BE2C (cell line): ENCODE measurements around the gene RUVBL1.

Source experiments
- DNase-seq: peaks from one replicate; pipeline ENCODE4 v3.0.0-alpha.2; 2020
- H3K27me3 ChIP-seq: fragments of 250-450 bp; sonication (Bioruptor Pico); 2 replicates; pipeline ENCODE4 v1.5.1; 2020; ENCODE audit warnings: mild to moderate bottlenecking
- H3K36me3 ChIP-seq: fragments of 250-450 bp; sonication (Bioruptor Pico); 2 replicates; pipeline ENCODE4 v1.5.1; 2020; ENCODE audit warnings: mild to moderate bottlenecking
- H3K4me1 ChIP-seq: fragments of 250-450 bp; sonication (Bioruptor Pico); 2 replicates; pipeline ENCODE4 v1.5.1; 2020
- H3K4me3 ChIP-seq: 2 replicates; pipeline ENCODE4 v1.5.1; 2011; ENCODE audit warnings: low read depth, low read length
- H3K9me3 ChIP-seq: fragments of 250-450 bp; sonication (Bioruptor Pico); 2 replicates; pipeline ENCODE4 v1.5.1; 2020
- CTCF ChIP-seq: IDR thresholded peaks from 2 replicates; pipeline ENCODE4 v1.5.1; 2012; ENCODE audit warnings: mild to moderate bottlenecking, low read depth, low read length

The RUVBL1 gene

DNA sequence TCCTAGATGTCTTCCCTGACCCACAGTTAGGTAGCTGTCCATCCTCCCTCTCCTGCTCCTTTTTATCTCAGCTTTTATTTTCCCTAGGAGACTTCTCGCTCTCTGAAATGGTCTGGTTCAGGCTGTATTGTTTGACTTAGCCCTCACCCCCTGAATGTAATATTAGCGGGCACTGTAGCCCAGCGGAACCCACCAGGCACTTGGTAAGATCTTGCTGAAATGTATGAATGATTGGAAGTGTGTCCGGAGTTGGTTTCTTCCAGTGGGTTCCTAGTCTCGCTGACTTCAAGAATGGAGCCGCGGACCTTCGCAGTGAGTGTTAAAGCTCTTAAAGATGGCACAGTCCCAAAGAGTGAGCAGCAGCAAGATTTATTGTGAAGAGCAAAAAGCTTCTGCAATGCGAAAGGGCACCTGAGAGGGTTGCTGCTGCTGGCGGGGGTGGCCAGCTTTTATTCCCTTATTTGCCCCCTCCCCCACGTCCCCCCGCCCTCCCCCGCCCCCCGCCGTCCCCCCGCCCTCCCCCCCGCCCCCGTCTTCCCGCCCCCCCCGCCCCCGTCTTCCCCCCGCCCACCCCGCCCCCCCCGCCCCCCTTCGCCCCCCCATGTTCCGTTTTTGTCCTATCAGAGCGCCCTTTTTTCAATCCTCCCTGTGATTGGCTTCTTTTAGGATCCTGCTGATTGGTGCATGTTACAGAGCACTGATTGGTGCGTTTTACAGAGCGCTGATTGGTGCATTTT lies 29.0 kb upstream of the RUVBL1 start:
- H3K4me3 ChIP-seq, result peak overlapping the region; percentile 88
- no peak for TF ChIP-seq CTCF
- H3K9me3 ChIP-seq, result no peaks in the 10 kb centered on the region
- H3K36me3 ChIP-seq, result peaks cover 19% of the 10 kb centered on the region
- no peaks in the 10 kb centered on the region; the same call in 1 of the 2 replicates for H3K4me1 ChIP-seq
- H3K27me3 ChIP-seq, result no peaks in the 10 kb centered on the region
- no peak for DNase-seq

GRCh38 chr3:128151758-128152274 lies 28.2 kb upstream of the RUVBL1 start:
- H3K4me1 ChIP-seq, result no peaks in the 10 kb centered on the region; the same call in 1 of the 2 replicates
- no peak for DNase-seq
- H3K4me3 ChIP-seq, result no peak overlapping the region
- H3K27me3 ChIP-seq, result no peaks in the 10 kb centered on the region
- peaks cover 11% of the 10 kb centered on the region for H3K36me3 ChIP-seq
- no peaks in the 10 kb centered on the region for H3K9me3 ChIP-seq
- no peak for TF ChIP-seq CTCF

- TF ChIP-seq CTCF, result no peak
- DNase-seq, result no peak
Measured at GRCh38 chr3:128149650-128150049, 26.0 kb upstream of the RUVBL1 start.

GRCh38 chr3:128146201-128146600 lies 22.6 kb upstream of the RUVBL1 start:
- Histone ChIP-seq H3K9me3 (no peaks in the 10 kb centered on the region), H3K36me3 (no peaks in the 10 kb centered on the region), H3K27me3 (no peaks in the 10 kb centered on the region), H3K4me1 (no peaks in the 10 kb centered on the region; the same call in 1 of the 2 replicates), H3K4me3 (no peak overlapping the region)
- no peak for DNase-seq
- TF ChIP-seq CTCF, result no peak

More at GRCh38 chr3:128149650-128150049, 26.0 kb upstream of the RUVBL1 start:
- Histone ChIP-seq H3K4me1 (no peaks in the 10 kb centered on the region; the same call in 1 of the 2 replicates), H3K27me3 (no peaks in the 10 kb centered on the region), H3K36me3 (no peaks in the 10 kb centered on the region), H3K9me3 (no peaks in the 10 kb centered on the region), H3K4me3 (no peak overlapping the region)

- no peaks in the 10 kb centered on the region for H3K27me3 ChIP-seq
- no peaks in the 10 kb centered on the region for H3K9me3 ChIP-seq
- no peaks in the 10 kb centered on the region for H3K36me3 ChIP-seq
- H3K4me1 ChIP-seq, result no peaks in the 10 kb centered on the region; the same call in 1 of the 2 replicates
- no peak for DNase-seq
- no peak overlapping the region for H3K4me3 ChIP-seq
- no peak for TF ChIP-seq CTCF
Measured at GRCh38 chr3:128145279-128145678, 21.7 kb upstream of the RUVBL1 start.

GRCh38 chr3:128144512-128145187 lies 21.0 kb upstream of the RUVBL1 start:
- no peaks in the 10 kb centered on the region for H3K4me1 ChIP-seq
- DNase-seq, result no peak
- H3K27me3 ChIP-seq, result no peaks in the 10 kb centered on the region
- TF ChIP-seq CTCF, result no peak
- H3K4me3 ChIP-seq, result no peak overlapping the region
- no peaks in the 10 kb centered on the region for H3K9me3 ChIP-seq
- no peaks in the 10 kb centered on the region for H3K36me3 ChIP-seq
